T-helper 1 cell (primary cell): ENCODE results near the gene GPX2.
A peak's percentile ranks its signal among the peaks of the same experiment; 100 is the strongest.

Source experiments
- DNase-seq, 5 donors: peaks; one replicate each; pipeline ENCODE4 v3.0.0-alpha.2; 2012 to 2020

The GPX2 gene

GRCh38 chr14:64912261-64912660 lies 30.3 kb downstream of the GPX2 start:
- DNase-seq = no peak

GRCh38 chr14:64910847-64911495 lies 31.6 kb downstream of the GPX2 start:
- no peak for DNase-seq

GRCh38 chr14:64906022-64906421 lies 36.5 kb downstream of the GPX2 start:
- DNase-seq = no peak

GRCh38 chr14:64899958-64900357 lies 42.6 kb downstream of the GPX2 start:
- DNase-seq = no peak

- DNase-seq = peak in 4 of 5 donors; percentile 8 to 50 (median 32)
Observed at GRCh38 chr14:64891839-64892375, 50.6 kb downstream of the GPX2 start.

GRCh38 chr14:64891173-64891838 lies 51.2 kb downstream of the GPX2 start:
- no peak for DNase-seq

- DNase-seq = no peak
Observed at GRCh38 chr14:64889352-64889751, 53.2 kb downstream of the GPX2 start.
